IPS-18a (cell line): ENCODE measurements around the gene HKDC1.
"Not testable (repeated sequence)": the region's sequence is repeated elsewhere in the genome, so short reads cannot be mapped to it uniquely, and the experiment has no call there.

Experiments
- H3K27ac ChIP-seq: one replicate; pipeline ENCODE4 v1.5.1; 2013; ENCODE audit warnings: low read length
- H3K27me3 ChIP-seq: one replicate; pipeline ENCODE4 v1.6.1; 2013; ENCODE audit warnings: mild to moderate bottlenecking, low read length; ENCODE audit not compliant: control insufficient read depth, insufficient read depth
- H3K36me3 ChIP-seq: one replicate; pipeline ENCODE4 v1.6.1; 2013; ENCODE audit warnings: low read depth, low read length; ENCODE audit not compliant: control insufficient read depth
- H3K4me1 ChIP-seq: one replicate; pipeline ENCODE4 v1.6.1; 2013; ENCODE audit warnings: low read depth, low read length; ENCODE audit not compliant: control insufficient read depth
- H3K4me3 ChIP-seq: one replicate; pipeline ENCODE4 v1.5.1; 2013; ENCODE audit warnings: low read length
- H3K9ac ChIP-seq: one replicate; pipeline ENCODE4 v1.6.1; 2013; ENCODE audit warnings: mild to moderate bottlenecking, low read length, moderate library complexity
- H3K9me3 ChIP-seq: one replicate; pipeline ENCODE4 v1.6.1; 2013; ENCODE audit warnings: low read depth, low read length; ENCODE audit not compliant: control insufficient read depth

Gene HKDC1

DNA sequence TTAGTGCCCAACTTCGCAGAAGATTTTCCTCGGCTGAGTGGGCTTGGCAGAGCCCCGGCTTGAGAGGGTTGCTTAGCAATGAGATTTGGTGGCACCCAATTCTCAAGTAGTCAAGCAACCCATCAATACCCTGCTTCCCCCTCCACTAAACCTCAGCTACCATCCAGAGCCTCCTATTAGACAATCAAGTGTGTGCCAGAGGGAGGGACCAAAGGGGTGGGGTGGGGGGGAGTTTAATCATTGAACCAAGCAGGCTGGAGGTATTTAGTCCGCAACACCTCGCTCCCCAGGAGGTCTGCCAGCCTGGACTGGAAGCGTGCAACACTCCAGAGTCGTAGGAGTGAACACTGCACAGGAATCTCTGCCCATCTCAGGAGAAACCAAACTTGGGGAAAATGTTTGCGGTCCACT, at the start of gene HKDC1:
Gene HKDC1, plus strand, starts transcription at position 292 of the 411 bp plus-strand sequence. Its CDS starts 104 bp downstream, at position 396.
- no peaks in the 10 kb centered on the region for H3K36me3 ChIP-seq
- no peak within 1 kb of the TSS for H3K27ac ChIP-seq
- H3K9ac ChIP-seq: no peak within 1 kb of the TSS
- H3K27me3 ChIP-seq: no peaks in the 10 kb centered on the region
- H3K9me3 ChIP-seq: no peaks in the 10 kb centered on the region
- peaks cover 5% of the 10 kb centered on the region for H3K4me1 ChIP-seq
- H3K4me3 ChIP-seq: no peak within 1 kb of the TSS

DNA sequence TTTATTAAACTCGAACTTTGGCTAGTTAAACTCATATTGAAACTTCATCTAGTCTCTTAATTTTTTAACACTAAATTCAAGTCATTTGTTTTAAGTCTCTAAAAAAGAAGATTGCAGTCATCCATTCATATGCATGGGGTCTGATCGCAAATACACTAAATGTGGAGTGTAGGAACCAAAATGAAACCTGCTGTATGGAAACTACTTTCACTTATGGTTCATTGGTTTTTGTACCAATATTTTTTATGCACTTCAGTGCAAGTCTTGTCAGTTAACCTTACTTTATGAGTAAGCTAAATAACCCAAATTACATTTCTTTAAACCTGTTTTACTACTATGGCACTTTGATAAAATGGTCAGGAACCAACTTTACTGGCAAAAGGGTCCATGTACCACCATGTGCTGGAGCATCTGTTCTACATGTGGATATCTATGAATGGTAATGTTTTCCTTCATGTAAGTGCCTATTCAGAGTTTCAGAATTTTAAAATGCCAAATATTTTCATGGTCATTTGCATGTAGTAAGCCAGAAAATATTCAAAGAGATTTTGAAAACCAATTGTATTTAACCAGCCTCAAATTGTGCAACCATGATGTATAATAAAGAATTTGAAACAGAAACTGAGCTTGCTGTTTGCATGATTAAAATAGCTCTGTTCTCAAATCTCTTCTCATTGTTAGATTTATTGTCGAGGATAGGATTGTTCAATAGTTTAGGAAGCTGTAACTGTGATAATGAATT, 47.7 kb upstream of the HKDC1 start:
- Histone ChIP-seq H3K9me3 (no peaks in the 10 kb centered on the region), H3K4me1 (no peaks in the 10 kb centered on the region), H3K36me3 (peaks cover 20% of the 10 kb centered on the region), H3K27ac (no peak overlapping the region), H3K9ac (no peak overlapping the region), H3K27me3 (no peaks in the 10 kb centered on the region), H3K4me3 (no peak overlapping the region)

DNA sequence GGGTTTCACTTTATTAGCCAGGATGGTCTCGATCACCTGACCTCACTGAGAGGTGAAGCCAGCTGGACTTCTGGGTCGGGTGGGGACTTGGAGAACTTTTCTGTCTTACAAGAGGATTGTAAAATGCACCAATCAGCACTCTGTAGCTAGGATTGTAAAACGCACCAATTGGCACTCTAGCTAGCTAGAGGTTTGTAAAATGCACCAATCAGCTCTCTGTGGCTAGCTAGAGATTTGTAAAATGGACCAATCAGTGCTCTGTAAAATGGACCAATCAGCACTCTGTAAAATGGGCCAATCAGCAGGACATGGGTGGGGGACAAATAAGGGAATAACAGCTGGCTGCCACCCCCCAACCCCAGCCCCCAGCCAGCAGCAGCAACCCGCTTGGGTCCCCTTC, 44.8 kb upstream of the HKDC1 start:
- H3K4me3 ChIP-seq, H3K4me1 ChIP-seq, H3K27me3 ChIP-seq, H3K9me3 ChIP-seq, H3K27ac ChIP-seq, H3K9ac ChIP-seq: not testable (repeated sequence)
- H3K36me3 ChIP-seq: peaks cover 16% of the 10 kb centered on the region

GRCh38 chr10:69176823-69177222, 43.3 kb upstream of the HKDC1 start:
- Histone ChIP-seq H3K36me3 (peaks cover 3% of the 10 kb centered on the region), H3K4me1 (peaks cover 6% of the 10 kb centered on the region), H3K9me3 (no peaks in the 10 kb centered on the region), H3K27ac (no peak overlapping the region), H3K4me3 (no peak overlapping the region), H3K9ac (no peak overlapping the region), H3K27me3 (no peaks in the 10 kb centered on the region)

GRCh38 chr10:69179089-69179742, 40.9 kb upstream of the HKDC1 start:
- Histone ChIP-seq H3K4me1 (peaks cover 6% of the 10 kb centered on the region), H3K36me3 (peaks cover 6% of the 10 kb centered on the region), H3K4me3 (peak overlapping the region; percentile 71), H3K27me3 (no peaks in the 10 kb centered on the region), H3K9me3 (no peaks in the 10 kb centered on the region), H3K27ac (peak overlapping the region; percentile 70), H3K9ac (peak overlapping the region; percentile 97)

DNA sequence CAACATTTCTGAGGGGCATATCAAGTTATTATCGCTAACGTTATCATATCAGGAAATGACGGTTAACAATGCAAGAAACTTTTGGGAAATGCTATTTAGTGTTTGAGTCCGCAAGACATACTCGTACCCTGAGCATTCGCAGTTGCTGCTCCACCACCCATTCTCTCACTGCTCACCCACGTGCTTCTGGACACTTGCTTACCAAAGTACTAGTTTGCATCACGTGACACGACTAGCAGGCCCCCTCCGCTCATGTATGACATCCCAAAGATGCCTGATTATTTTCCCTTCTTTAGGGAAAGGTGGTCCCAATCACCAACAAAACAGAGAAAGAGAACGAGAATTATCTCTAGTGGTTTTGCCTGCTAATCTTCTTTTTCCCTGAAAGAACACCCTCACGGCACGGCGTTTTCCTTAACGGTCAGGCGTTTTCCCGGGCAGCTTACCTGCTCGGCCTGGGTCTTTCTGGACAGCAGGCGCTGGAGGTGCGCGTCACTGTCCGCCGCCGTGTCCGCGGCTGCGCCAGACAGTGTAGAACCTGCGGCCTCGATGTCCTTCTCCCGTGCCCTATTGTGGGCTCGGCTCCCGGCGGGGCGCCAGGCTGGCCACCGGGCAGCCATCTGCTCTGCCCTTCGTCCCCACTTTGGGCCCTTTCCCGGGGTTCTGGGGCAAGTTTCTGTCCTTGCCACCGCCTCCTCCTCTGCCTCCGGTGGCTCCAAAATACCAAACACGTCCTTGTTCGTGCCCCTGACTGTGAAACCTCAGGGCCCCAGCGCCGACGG, 40.2 kb upstream of the HKDC1 start, which contains the start of gene SUPV3L1:
Gene SUPV3L1, plus strand, starts transcription at position 492 of the 782 bp plus-strand sequence. Its CDS starts 58 bp downstream, at position 550.
- Histone ChIP-seq H3K9me3 (no peaks in the 10 kb centered on the region), H3K4me3 (peak within 1 kb of the TSS; percentile 71), H3K4me1 (peaks cover 6% of the 10 kb centered on the region), H3K36me3 (peaks cover 6% of the 10 kb centered on the region), H3K9ac (peak within 1 kb of the TSS; percentile 97), H3K27me3 (no peaks in the 10 kb centered on the region), H3K27ac (peak within 1 kb of the TSS; percentile 70)

DNA sequence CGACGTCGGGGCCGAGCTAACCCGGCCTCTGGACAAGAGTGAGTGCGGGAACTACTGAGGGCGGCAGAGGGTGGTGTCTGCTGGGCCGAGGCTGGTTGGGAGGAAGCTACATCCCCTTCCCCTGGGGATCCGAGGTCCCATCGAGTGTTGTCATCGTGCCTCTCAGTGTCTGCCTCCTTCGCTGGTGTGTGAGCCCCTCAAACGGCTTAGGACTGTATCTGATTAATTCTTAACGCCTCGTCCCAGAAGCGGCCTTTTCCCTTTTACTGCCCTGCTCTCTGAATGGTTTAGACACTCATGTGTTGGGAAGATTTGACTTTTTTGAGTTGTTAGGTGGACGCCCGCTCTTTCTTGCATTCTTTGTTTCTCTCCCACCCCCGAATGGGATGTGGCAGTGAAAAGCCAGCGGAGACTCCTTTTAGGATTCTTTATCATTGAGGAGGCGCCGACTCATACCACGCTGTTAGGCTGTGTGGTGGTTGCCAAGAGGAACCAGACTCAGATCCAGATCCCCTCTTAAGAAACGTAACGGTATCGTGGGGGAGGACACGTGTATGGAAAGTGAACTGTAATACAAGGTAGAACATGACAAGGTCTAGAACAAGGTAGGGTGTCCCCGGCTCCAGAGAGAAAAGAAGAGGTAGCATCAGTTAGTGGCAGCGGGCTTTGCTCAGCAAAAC, 39.5 kb upstream of the HKDC1 start:
- Histone ChIP-seq H3K27ac (peak overlapping the region; percentile 70), H3K4me1 (peaks cover 6% of the 10 kb centered on the region), H3K27me3 (no peaks in the 10 kb centered on the region), H3K4me3 (peak overlapping the region; percentile 71), H3K9me3 (no peaks in the 10 kb centered on the region), H3K36me3 (peaks cover 7% of the 10 kb centered on the region), H3K9ac (peak overlapping the region; percentile 97)

- H3K27me3 ChIP-seq: no peaks in the 10 kb centered on the region
- H3K4me1 ChIP-seq: peaks cover 6% of the 10 kb centered on the region
- peak overlapping the region; percentile 97 for H3K9ac ChIP-seq
- H3K9me3 ChIP-seq: no peaks in the 10 kb centered on the region
- no peak overlapping the region for H3K27ac ChIP-seq
- peaks cover 15% of the 10 kb centered on the region for H3K36me3 ChIP-seq
- H3K4me3 ChIP-seq: peak overlapping the region; percentile 71
Measured at GRCh38 chr10:69181433-69181832, 38.7 kb upstream of the HKDC1 start.

DNA sequence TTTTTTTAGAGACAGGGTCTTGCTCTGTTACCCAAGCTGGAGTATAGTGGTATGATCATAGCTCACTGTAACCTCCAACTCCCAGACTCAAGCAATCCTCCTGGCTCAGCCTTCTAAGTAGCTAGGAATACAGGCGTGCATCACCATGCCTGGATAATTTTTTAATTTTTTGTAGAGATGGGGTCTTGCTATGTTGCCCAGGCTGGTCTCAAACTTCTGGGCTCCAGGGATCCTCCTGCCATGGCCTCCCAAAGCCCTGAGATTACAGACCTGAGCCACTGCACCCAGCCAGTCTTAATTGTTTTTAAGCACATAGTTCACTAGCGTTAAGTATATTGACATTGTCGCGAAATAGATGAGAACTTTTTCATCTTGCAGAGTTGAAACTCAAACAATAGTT, 38.1 kb upstream of the HKDC1 start:
- Histone ChIP-seq H3K36me3 (peaks cover 20% of the 10 kb centered on the region), H3K9ac (no peak overlapping the region), H3K4me3 (no peak overlapping the region), H3K27ac (no peak overlapping the region), H3K27me3 (no peaks in the 10 kb centered on the region), H3K9me3 (no peaks in the 10 kb centered on the region), H3K4me1 (peaks cover 6% of the 10 kb centered on the region)

- Histone ChIP-seq H3K36me3 (peaks cover 53% of the 10 kb centered on the region), H3K27ac (no peak overlapping the region), H3K9me3 (no peaks in the 10 kb centered on the region)
Measured at GRCh38 chr10:69186524-69186923, 33.6 kb upstream of the HKDC1 start.

DNA sequence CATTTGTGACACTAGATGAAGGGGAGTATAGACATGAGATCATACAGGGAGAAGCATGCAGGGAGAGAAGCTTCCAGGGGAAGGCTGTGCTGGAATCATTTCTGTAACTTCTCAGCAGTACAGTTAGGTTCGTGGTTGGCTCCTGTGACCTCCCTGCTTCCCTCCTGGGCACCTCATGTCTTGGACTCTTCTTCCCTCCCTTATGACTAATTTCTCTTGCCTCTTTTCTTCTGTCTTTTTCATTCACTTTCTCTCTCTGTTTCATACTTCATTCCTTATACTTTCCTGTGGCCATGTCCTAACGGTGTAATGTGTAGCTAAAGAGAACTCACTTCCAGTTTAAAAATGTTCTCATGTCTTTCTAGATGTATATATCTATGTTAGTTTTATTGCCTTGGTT, 19.1 kb upstream of the HKDC1 start:
- no peaks in the 10 kb centered on the region for H3K27me3 ChIP-seq
- H3K9me3 ChIP-seq: no peaks in the 10 kb centered on the region
- H3K9ac ChIP-seq: no peak overlapping the region
- H3K4me3 ChIP-seq: no peak overlapping the region
- H3K4me1 ChIP-seq: no peaks in the 10 kb centered on the region
- H3K27ac ChIP-seq: no peak overlapping the region
- peaks cover 50% of the 10 kb centered on the region for H3K36me3 ChIP-seq

More at GRCh38 chr10:69186524-69186923, 33.6 kb upstream of the HKDC1 start:
- H3K4me3 ChIP-seq: no peak overlapping the region
- no peaks in the 10 kb centered on the region for H3K27me3 ChIP-seq
- no peak overlapping the region for H3K9ac ChIP-seq
- H3K4me1 ChIP-seq: peaks cover under 1% of the 10 kb centered on the region
